KBM-7 (cell line): ENCODE data around the gene NDUFAF8.

Source experiments
- DNase-seq: peaks from one replicate; pipeline ENCODE4 v3.0.0-alpha.2; 2015
- in situ Hi-C: fragments of 300-500 bp; cut with MboI; formaldehyde crosslinking; loops from 2 replicates; pipeline ENCODE4 v1.14.3; 2020; ENCODE audit warnings: low sequenced_read_pairs, low pct_unique_long_range_greater_than_20kb, mixed read lengths

Gene NDUFAF8

DNA sequence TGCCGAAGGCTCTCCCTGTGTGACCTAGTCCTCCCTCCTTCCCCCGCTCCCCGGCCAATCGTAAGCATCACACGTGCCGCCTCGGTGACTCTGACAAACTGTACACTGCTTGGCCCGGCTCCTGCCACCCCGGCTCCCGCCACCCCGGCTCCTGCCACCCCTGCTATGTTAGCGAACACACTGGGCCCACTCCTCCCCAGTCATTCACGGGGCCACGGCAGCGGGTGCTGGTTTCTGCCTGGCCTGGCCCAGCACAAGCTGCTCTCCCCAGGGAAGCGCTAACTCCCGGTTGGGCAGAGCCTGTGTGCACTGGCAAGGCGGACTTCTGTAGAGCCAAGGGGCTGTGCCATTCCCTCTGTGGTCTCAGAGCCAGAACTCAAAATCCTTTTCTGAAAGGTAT lies 22.0 kb downstream of the NDUFAF8 start:
- DNase-seq, result no peak
- in situ Hi-C loops, result no loop called here

DNA sequence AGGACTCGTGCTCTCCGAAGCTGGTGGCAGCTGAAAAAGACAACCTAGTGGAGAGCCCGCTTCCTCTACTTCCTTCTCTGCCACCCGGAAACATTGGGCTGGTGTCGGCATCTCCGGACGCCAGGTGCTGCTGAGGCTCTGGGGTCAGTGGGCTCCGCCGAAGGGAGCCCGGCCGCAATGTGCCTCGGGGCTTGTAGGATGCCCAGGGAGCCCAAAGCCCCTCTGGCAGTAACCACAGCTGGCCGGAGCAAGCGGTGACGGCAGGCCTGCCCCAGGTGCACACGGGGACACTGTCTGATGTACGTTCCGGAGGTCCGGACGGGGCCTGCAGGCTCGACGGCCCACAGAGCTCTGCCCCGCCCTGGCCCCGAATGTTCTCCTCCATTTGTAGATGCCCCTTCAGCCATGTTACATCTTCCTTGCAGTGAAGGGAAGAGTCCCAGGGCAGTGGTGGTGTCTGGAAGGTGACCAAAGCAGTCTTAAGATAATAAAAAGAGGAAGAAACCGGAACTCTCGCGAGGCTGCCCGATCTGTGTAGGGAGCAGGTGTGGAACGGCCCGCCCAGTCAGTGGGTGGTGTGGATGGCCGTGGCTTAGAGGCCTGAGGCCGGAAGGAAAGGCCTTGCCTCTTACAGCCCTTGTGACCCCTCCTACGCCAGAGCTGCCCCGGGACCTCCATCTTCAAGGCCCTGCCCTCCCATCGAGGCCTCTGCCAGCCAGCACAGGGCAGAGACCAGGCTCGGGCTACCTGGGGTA lies 22.6 kb downstream of the NDUFAF8 start:
- in situ Hi-C loops, result no loop called here
- no peak for DNase-seq

DNA sequence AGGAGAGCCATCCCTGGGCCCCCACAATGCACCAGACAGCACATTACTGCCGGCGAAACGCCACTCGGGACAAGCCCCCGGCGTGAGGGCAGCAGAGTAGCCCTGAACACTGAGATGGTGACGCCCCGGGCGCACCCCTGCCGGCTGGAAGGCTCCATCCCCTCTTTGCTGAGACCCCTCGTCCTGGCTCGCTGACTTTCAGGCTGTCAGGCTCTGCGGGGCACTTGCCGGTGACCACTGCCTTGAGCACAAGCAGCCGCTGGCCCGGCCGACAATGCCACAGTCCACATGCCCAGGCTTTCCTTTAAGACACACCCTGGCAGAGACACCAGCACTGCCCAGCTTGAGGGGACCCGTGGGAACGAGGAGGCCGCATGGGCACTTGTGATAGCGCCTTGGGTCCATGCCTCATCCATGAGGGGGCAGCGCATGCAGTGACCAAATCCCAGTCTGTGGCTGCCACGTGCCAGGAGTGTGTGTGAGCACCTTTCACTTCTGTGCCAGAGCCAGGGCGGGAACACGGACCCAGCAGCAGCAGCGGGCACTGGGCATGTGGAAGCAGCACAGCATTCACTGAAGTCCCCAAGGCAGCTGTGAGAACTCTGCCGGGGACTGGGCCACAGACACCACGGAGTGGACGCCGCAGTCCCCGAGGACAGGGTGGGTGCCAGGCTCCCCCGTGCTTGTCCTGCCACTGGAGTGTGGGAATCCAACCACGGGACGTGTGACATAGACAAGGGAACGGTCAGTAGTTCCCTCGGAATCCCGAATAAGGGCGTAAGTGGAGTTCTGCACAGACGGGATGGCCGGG lies 24.5 kb downstream of the NDUFAF8 start:
- DNase-seq, result no peak
- in situ Hi-C loops, result no loop called here

DNA sequence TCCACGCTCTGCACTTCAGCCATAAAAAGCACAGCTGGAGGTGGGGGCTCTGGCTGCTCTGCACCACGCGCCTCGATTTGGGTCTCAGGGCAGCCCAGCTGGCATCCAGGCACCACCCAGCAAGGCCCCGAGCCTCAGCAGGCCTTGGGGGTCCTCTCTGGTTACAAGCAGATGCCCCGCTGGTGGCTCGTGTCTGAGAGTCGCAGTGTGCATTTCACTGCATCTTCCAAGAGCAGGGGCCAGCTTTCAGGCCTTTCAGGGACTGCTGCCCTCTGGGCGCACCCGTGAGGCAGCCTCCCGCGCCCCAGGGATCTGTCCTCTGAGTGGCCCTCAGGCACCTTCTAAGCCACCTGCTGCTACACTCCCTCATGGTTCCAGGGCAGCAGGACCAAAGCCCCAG lies 25.5 kb downstream of the NDUFAF8 start:
- in situ Hi-C loops, result no loop called here
- DNase-seq, result no peak

DNA sequence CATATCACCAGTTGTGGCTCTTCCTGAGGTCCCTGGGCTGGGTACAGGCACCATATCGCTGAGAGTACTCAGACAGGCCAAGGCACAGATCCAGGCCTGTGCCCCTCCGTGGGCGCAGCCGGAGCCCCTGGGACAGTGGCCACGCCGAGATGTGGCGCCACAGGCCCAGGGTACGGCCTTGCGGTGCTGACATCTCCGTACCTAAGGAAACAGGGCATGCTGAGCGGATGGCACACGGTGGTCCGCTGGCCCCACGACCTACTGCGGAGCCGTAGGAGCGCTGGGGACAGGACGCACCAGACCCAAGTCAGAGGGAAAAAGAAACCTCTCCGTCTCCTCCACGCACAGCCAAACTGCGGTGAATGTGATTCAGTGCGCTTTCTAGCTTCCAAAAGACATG lies 26.5 kb downstream of the NDUFAF8 start:
- in situ Hi-C loops, result no loop called here

DNA sequence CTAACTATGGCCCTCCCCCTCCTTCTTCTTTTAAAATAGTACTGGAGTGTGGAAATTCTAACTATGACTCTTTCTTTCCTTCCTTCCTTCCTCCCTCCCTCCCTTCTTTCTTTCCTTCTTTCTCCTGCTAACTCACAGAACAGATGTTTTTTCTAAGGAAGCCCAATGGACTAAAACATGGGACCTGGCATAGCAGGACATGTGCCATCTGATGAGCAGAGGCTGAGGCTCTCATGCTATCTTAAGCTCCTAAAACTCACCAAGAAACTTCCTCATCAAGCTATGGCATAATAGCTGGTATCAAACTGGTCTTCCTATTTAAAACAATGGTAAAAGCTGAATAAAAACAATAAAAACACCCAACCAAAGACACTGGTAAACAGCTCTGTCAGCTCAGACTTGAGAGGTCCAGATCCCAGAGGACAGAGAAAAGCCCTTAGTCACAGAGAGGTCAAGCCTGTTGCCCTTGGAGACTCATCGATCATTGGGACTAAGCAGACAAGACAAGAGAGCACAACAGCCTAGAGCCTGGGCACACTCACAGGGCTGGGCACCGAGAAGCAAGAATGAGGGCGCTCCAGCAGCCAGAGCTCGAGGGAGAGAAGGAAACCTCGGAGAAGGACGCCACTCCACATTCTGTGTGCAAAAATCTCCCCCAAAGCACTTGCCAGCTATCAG lies 28.4 kb downstream of the NDUFAF8 start:
- in situ Hi-C loops, result no loop called here
- no peak for DNase-seq

More for the DNA sequence above, 26.5 kb downstream of the NDUFAF8 start:
- DNase-seq, result no peak

DNA sequence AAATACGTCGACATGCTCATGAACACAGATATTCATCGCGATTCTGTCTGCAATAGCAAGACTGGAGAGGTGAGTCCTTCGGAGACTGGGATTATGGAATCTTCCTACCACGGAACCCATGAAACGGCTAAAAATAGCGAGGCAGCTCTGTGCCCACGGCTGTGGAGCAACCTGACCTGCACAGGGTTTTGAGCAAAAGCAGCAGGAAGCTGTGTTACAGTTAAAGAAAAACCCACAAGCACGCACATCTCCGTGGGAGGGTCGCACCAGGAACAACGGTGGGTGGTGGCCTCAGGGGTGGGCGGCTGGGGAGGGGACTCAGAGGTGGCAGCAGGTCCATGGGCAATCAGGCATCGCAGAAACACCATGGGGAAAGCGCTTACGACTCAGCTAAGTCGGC lies 31.2 kb downstream of the NDUFAF8 start:
- in situ Hi-C loops, result no loop called here
- DNase-seq, result no peak

DNA sequence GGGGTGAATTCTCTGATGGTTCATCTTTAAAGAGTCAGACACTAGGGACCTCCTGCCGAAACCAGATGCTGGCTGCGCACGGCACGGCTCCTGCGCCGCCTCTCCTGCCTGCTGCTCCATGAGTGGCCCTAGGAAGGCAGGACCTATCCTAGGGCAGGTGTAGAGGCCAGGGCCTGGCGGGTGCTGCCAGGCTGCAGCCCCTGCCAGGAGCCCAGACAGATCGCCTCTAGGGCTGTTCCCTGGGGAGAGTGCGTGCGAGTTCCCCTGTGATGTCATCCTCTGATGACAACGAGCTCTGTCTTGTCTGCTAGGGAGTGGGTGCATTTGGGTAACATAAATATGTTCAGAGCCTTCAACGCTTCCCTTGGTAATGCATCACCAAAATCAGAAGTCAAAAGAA lies 32.1 kb downstream of the NDUFAF8 start:
- in situ Hi-C loops, result no loop called here
- DNase-seq, result no peak

DNA sequence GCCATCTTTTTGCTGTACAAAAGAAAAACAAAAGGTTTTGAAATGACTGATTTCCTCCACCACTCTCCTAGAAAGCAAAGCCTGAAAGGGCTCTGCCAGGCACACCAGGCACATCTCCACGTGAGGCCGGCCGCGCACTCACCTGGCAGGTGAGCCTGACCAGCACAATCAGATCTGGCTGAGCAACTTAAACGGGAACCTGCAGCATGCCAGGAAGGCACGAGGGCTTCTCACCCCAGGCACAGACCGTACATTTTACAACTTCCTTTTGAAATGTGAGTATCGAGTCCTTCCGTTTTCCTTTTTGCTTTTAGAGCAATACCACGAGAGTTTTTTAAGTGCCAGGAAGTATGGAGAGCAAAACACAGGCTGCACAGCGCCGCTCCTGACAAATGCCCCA lies 33.5 kb downstream of the NDUFAF8 start:
- in situ Hi-C loops, result no loop called here
- peak; percentile 61 for DNase-seq

DNA sequence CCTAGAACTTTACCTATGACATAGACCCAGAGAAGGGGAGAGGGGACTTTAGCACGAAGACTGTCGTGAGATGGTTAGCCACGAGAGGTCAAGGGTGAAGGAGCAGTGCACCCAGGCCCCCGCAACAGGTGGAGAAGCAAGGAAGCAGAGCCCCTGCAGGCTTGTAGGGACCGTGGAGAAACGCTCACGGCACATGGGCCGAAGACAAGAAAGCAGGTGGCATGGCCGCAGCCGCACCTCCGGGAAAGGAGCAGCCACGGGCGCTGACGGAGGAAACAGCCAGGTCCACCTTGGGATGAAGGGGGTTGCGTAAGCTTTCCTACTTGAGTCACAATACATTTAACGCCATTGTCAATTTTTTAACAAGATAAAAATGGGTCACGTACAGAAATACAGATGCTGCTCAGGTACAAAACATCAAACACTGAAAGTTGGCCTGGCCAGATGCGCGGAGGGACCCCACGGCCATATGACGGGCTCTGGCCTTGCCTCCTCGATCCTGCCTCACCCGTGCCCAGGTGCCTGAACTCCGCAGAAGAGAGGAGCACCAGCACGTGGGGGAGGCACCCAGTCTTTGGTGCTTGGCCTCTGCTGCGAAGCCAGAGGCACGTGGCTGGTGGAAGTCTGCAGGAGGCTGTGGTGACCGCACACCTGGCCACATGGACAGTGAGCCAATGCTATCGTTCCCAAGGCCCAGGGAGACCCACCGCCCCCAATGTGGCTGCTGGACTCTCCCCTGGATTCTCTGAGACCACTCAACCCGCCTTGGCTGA lies 34.8 kb downstream of the NDUFAF8 start:
- in situ Hi-C loops, result no loop called here
- no peak for DNase-seq

DNA sequence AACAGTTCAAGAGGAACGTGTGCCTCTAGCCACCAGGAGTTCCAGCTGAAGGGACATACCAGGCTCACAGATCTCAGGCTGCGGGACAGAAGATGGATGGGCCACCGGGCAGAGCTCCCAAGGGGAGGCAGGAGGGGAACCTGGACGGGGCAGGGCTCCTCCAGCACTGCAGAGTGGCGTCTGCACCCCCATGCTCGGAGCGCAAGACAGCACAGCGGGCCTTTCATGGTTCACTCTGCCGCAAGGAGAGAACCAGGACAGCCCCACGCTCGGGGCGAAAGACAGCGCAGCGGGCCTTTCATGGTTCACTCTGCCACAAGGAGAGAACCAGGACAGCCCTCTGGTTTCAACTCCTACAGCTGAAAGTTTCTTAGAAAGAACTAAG lies 35.3 kb downstream of the NDUFAF8 start:
- DNase-seq, result no peak
- in situ Hi-C loops, result no loop called here

DNA sequence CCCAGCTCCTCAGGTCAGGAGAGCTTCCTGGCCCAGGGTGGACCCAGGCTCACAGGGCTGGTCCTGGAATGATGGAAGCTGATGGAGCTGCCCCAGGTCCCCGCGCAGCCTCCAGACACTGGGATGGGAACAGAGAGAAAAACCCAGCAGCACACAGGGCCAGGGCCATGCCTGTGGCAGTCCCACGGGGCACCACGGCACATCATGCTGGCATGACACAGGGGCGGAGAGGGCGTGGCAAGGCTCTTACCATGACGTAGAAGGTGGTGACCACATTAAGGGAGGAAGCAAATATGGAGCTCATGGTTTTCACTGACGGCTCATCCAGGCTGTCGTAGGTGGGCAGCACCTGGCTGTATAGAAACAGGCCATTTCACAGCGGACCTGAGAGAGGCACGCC lies 37.7 kb downstream of the NDUFAF8 start:
- DNase-seq, result no peak
- in situ Hi-C loops, result no loop called here

DNA sequence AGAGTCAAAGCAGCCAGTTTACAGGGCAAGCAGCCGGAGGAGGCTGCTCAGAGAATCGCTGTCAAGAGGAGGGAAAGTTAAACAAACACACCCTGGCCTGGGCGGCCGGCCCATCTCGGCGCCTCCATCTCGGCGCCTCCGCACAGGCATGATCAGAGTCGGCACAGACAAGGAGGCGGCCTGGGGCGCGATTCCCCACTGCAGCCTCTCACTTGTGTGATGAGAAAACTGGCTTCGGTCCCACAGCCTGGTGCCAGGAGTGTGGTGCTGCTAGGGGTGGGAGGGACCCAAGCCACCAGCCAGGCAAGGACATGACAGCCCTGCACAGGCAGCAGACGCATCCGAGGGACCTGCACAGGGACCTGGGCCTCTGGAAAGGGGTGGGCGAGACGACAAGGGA lies 38.3 kb downstream of the NDUFAF8 start:
- in situ Hi-C loops, result no loop called here
- DNase-seq, result no peak

DNA sequence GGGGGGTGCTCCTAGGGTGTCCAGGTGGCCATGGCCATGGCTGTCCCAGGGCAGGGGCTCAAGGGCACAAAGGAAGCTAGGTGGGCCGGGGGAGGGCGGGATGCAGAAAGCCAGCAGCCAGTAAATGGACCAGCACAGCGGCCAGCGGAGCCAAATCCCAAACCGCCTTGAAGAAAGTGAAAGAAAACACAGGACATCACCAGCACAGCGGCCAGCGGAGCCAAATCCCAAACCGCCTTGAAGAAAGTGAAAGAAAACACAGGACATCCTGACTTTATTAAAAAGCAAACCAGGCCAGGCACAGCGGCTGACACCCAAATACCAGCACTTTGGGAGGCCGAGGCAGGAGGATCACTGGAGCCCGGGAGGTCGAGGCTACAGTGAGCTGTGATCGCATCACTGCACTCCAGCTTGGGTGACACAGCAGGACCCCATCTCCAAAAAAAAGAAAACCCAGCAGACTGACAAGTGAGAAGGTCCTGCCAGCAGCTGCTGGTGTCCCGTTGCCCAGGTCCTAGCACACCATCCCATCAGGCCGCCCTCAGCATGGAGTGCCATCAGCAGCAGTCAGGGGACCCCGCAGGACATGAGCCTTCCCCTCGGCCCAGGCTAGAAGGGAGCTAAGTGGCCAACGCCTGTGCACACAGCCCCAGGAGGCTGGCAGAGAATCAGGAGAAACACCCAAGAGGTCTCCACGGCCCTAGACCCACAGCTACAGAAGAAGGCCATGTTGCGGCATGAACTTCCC lies 39.0 kb downstream of the NDUFAF8 start:
- DNase-seq, result no peak
- in situ Hi-C loops, result no loop called here

DNA sequence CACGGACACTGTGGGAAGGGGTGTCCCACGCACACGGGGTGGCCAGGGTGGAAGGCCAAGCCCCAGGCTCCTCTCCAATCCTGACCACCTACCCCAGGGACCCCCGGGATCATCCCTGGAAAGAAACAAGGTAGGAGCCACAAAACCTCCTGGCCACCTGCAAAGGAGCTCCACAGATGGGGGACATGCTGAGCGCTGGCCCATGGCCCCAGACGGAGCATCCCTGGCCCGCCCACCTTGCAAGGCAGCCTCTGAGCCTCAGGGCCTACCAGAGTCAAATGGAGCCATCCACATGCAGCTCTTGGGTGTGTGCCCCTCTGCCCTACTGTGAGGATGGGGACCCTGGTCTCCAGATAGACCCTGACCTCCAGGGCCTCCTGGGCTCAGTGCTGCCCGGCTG lies 39.7 kb downstream of the NDUFAF8 start:
- no peak for DNase-seq
- in situ Hi-C loops, result no loop called here

DNA sequence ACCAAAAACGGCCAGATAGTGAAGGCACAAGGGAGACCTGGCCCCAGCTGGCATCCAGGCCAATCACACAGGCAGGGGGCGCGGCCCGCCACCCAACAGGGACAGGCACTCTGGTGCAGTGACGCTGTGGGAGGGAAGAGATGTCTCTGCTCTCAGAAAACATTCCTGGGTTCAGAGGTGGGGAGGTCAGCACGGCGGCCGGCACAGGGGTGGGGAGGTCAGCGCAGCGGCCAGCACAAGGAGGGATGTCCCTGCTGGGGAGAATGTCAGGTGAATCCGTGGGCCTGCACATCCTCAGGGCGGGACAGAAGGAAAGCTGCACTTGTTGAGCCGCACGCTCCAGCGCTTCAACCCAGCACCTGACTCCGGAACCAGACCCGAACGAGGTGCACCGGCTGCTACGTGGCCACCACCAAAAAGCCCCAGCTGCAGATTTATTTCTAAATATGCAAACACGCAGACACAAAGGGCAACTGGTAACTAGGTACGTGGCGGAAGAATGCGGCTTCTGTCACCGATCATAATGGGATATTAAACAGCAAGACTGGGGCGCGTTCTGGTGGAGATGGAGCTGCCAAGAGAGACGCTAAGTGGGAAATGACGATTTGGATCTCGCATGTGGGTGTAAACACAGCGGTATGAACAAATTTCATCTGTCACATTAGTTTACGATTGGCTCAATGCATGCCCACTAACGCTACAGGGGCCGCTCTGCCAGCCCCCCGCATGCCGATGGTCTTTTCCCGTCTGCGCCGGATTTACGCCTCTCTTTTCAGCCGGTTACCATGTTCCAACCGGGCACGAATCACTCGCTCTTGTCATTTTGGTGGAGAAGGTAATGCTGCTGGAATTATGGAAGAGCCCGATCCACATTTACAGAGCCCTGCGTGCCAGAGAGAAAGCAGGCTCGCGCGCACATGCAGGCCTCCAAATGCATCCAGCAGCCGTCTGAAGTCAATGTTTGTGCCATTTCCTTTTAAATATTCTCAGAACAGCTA lies 40.5 kb downstream of the NDUFAF8 start:
- in situ Hi-C loops, result no loop called here
- DNase-seq, result no peak

DNA sequence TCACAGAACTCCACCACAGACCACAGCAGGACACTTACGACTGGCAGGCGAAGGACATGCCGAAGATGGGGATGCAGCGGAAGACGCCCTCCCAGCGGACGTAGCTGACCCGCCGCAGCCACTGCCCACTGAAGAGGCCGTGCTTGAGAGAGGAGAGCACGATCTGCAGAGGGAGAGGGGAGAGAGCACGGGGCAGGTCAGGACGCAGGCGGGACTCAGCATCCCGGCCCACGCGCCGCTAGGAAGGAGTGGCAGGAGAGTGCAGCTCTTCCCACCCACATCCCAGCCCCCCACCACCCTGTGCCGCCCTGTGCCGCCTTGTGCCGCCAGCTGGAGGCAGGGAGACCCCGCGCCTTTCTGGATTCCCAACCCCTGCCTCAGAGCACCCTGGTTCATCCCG lies 41.5 kb downstream of the NDUFAF8 start:
- DNase-seq, result no peak
- in situ Hi-C loops, result no loop called here

DNA sequence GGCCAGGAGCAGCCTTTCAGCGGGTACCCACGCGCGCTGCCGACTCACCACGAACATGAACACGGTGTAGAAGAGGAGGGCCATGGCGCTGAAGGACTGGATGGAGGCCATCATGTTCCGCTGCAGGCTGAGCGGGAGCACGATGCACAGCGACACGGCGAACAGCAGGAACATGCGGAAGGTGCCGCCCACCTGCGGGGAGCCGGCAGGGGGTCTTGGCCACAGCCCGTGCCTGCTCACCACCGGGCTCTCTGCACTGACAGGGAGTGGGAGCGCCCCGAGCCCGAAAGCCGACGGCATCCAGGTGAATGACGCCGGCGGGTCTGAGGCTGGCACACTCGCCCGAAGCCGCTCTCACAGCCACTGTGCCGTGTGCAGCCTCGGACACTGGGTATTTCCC lies 43.0 kb downstream of the NDUFAF8 start:
- no peak for DNase-seq
- in situ Hi-C loops, result no loop called here
